GM10248 (cell line): Measurements from ENCODE around the gene IFNGR1.

ENCODE experiments used
- CTCF ChIA-PET: fragments of 300-600 bp; sonication (Branson Sonifier 250); formaldehyde crosslinking; extraction: SDS; loops from one replicate; lab custom pipeline; 2021; ENCODE audit warnings: antibody characterized with exemption; lab: Yijun Ruan, JAX
- POLR2A ChIA-PET: fragments of 350-650 bp; sonication (Branson Sonifier 250); formaldehyde crosslinking; extraction: SDS; loops from one replicate; lab custom pipeline; 2020; ENCODE audit warnings: antibody characterized with exemption; lab: Yijun Ruan, JAX
- DNase-seq: peaks from one replicate; pipeline ENCODE4 v3.0.0; 2012; ENCODE audit errors: extremely low spot score
- TF ChIP-seq, protein P1 (sequence below): IDR thresholded peaks from 2 replicates; pipeline ENCODE4 v1.5.1; 2012; ENCODE audit warnings: mild to moderate bottlenecking, low read depth; ENCODE audit errors: extremely low read depth, missing control alignments, control extremely low read depth

The IFNGR1 gene

DNA sequence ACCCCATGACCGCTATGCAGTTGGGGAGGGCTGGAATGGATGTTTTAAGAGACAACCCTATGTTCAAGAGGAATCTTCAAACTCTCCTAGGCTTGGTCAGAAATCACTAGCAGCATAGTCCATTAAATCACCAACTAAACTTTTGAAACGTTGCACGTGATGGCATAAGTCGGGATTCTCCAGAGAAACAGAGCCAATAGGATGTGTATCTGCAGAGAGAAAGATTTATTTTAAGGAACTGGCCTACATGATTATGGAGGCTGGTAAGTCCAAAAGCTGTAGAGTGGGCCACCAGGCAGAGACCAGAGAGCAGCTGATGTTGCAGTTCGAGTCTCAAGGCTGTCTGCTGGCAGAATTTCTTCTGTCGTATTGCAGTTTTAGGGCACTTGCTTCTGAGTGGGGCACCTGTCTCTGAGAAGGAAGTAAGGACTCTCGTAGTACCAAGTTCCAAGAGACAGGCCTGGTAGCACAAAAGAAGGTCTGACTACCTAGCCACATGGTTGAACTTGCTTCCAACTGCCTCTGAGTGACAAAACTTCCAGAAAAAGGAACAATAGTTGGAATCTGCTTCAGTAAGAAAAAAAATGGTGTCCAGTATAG, 11.9 kb upstream of the IFNGR1 start:
- TF ChIP-seq, protein P1, sequence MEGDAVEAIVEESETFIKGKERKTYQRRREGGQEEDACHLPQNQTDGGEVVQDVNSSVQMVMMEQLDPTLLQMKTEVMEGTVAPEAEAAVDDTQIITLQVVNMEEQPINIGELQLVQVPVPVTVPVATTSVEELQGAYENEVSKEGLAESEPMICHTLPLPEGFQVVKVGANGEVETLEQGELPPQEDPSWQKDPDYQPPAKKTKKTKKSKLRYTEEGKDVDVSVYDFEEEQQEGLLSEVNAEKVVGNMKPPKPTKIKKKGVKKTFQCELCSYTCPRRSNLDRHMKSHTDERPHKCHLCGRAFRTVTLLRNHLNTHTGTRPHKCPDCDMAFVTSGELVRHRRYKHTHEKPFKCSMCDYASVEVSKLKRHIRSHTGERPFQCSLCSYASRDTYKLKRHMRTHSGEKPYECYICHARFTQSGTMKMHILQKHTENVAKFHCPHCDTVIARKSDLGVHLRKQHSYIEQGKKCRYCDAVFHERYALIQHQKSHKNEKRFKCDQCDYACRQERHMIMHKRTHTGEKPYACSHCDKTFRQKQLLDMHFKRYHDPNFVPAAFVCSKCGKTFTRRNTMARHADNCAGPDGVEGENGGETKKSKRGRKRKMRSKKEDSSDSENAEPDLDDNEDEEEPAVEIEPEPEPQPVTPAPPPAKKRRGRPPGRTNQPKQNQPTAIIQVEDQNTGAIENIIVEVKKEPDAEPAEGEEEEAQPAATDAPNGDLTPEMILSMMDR, result no peak
- CTCF ChIA-PET, result interaction anchor here (0.7 to 3.4 kb wide), 6 partner anchors 8 to 136 kb away, joined by 3 to 16 read pairs (median 4); no protein-coding TSS in a partner anchor
- no peak for DNase-seq
- POLR2A ChIA-PET, result no interaction called here

DNA sequence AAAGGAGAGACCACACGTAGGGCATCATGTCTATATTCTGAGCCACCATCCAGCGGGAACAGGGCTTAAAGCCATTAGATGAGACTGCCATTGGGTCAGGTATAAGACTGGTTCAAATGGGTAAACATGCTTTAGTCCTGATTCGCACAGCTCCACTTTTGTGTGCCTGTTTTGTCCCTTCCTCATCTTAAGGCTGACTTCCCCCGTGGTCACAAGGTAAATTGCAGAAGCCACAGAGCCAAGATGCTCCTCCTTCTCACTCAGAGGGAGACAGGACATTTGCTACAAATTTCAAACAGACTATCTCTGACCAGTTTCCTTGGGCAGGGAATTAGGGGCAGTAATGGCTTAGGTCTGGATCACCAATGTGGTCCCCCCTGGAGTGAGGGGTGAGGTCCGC, 11.4 kb upstream of the IFNGR1 start:
- no peak for DNase-seq
- ChIA-PET CTCF (interaction anchor here (0.7 to 1.7 kb wide), 2 partner anchors 9 to 66 kb away, joined by 4 read pairs; no protein-coding TSS in a partner anchor), POLR2A (no interaction called here)
- TF ChIP-seq, protein P1, result no peak

DNA sequence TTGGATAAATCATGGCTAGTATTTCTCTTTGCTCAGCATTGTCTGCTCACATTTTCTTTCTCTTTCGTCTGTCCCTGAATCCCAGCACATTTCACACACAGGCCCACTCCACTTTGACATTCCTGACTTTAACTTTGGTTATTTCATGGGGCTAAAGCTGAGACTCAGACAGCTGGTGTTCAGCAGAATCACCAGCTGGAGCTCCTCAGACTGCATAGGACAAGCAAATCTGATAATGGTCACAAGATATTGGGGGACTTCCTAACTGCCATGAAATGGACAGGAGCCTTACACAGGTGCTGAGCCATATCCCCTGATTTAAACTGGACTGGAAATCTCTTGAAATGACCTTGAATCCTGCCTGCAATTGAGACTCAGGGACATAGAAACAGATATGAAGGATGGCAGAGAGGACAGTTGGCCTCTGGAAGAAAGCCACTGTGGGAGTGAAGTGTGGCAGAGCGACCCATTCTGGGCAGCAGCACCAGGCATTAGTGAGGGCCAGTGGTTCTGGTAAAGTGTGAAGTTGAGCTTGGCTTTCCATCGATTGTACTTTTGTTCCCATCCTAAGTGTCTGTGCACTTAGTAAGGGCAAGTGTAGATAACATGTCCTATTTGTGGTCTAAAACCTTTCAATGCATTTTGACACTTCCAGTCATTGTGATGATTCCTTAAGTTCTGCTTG, 10.0 kb upstream of the IFNGR1 start:
- DNase-seq, result no peak
- TF ChIP-seq, protein P1, result no peak
- CTCF ChIA-PET, result interaction anchor here (1.1 to 3.6 kb wide), 4 partner anchors 8 to 135 kb away, joined by 3 to 16 read pairs (median 6); no protein-coding TSS in a partner anchor
- POLR2A ChIA-PET, result interaction anchor here (0.6 kb wide), 1 partner anchor 11 kb away, joined by 5 read pairs; no protein-coding TSS in a partner anchor

DNA sequence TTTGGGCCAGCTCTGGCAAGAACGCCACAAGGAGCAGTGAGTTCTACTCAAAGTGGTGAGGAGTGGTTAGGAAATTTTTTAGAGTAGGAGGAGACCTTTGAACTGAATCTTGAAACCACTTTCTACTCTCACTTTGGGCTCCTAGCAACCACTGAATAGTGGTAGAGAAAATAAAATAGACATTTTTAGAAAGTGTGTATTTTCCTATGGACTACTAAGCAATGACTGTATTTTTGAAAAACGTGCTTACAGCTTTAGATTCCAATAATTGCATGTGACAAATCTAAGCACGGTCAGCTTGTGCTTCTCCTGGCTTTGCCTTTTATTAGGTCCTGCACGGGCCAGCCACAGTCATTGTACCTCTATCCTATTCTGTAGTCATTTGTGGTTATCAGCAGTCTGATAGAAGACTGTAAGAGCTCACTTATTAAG, 8.7 kb upstream of the IFNGR1 start:
- no peak for DNase-seq
- POLR2A ChIA-PET, result interaction anchor here (1.1 kb wide), 1 partner anchor 10 kb away, joined by 4 read pairs; no protein-coding TSS in a partner anchor
- CTCF ChIA-PET, result interaction anchor here (1.0 to 3.6 kb wide), 4 partner anchors 10 to 134 kb away, joined by 4 to 16 read pairs (median 6); no protein-coding TSS in a partner anchor
- TF ChIP-seq, protein P1, result no peak

DNA sequence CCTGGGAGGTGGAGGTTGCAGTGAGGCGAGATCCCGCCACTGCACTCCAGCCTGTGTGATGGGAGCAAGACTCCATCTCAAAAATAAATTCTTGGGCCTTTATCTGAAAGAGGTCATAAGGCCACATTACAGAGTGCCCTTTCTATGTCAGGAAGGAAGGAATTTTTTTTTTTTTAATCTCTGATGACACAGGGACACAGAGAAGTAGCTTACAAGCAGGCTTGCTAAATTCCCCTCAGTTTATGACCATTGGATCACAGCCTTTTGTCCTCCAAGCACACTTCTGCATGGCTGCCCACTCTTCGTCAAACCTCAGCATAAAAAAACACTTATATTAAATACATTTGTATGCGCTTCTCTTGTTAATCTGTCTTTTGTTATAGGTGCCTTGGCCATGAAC, 7.5 kb upstream of the IFNGR1 start:
- CTCF ChIA-PET, result interaction anchor here (1.0 to 3.6 kb wide), 4 partner anchors 16 to 133 kb away, joined by 3 to 16 read pairs (median 4); no protein-coding TSS in a partner anchor
- TF ChIP-seq, protein P1, result no peak
- DNase-seq, result no peak
- POLR2A ChIA-PET, result no interaction called here

DNA sequence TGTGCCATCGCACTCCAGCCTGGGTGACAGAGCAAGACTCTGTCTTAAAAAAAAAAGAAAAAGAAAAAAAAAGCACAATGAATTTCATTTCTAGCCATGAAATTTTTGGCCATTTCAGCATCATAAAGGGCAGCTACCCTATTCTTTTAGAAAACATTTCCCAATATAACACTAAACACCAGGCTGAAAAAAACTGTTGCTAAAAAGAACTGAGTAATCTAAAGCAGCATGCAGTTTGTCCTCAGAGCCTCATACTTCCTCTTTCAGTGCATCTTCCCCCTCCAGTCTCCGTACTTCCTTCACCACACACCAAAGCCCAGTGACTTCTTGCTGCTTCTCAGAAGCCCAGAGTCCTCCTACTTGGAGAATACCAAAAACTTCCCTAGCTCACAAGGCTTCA, 5.6 kb upstream of the IFNGR1 start:
- ChIA-PET CTCF (interaction anchor here (2.2 to 2.5 kb wide), 3 partner anchors 13 to 131 kb away, joined by 5 to 7 read pairs (median 7); no protein-coding TSS in a partner anchor), POLR2A (no interaction called here)
- DNase-seq, result peak; percentile 59
- TF ChIP-seq, protein P1, result no peak
